Choroid plexus epithelial cell (primary cell): ENCODE measurements around the gene NEURL2.

ENCODE experiments used
- DNase-seq: peaks from one replicate; pipeline ENCODE4 v3.0.0-alpha.2; 2010; ENCODE audit warnings: low read depth
- H3K4me3 ChIP-seq: 2 replicates; pipeline ENCODE4 v1.5.1; 2011; ENCODE audit warnings: low read depth, mild to moderate bottlenecking, control low read depth, low read length, moderate library complexity
- TF ChIP-seq, protein P1 (sequence below): conservative IDR thresholded peaks from 2 replicates; pipeline ENCODE4 v1.5.1; 2011; ENCODE audit warnings: low read depth, mild to moderate bottlenecking, control low read depth, inconsistent platforms, low read length, moderate library complexity

The NEURL2 gene, protein sequence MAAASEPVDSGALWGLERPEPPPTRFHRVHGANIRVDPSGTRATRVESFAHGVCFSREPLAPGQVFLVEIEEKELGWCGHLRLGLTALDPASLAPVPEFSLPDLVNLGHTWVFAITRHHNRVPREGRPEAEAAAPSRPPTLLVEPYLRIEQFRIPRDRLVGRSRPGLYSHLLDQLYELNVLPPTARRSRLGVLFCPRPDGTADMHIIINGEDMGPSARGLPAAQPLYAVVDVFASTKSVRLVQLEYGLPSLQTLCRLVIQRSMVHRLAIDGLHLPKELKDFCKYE

DNA sequence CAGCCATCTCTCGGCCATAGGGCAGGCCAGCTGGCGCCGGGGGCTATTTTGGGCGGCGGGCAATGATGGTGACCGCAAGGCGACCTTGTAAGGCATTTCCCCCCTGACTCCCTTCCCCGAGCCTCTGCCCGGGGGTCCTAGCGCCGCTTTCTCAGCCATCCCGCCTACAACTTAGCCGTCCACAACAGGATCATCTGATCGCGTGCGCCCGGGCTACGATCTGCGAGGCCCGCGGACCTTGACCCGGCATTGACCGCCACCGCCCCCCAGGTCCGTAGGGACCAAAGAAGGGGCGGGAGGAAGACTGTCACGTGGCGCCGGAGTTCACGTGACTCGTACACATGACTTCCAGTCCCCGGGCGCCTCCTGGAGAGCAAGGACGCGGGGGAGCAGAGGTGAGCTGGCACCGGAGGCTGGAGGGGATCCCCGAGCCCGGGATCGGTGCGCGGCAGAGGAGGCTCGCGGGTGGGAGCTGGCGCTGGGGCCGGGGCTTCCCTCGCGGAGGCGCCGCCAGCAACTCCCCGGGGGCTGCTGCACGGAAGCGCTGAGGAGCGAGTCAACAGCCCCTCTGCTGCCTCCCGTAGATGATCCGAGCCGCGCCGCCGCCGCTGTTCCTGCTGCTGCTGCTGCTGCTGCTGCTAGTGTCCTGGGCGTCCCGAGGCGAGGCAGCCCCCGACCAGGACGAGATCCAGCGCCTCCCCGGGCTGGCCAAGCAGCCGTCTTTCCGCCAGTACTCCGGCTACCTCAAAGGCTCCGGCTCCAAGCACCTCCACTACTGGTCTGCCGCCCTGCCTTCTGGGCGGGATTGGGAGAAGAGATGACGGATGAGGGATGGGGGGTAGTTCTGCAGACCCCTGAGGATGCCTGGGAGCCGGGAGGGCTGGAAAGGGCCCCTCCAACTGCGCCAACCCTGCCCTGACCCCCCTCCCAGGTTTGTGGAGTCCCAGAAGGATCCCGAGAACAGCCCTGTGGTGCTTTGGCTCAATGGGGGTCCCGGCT lies at the start of gene NEURL2, which contains the start of gene CTSA:
Gene NEURL2 (minus strand): TSS at position 224 of the 999 bp plus-strand sequence. CDS start 217 bp downstream, at position 7.
Gene CTSA (plus strand): TSS at position 351 of the 999 bp plus-strand sequence. CDS start 234 bp downstream, at position 585.
- peak; percentile 94 for DNase-seq
- TF ChIP-seq, protein P1, sequence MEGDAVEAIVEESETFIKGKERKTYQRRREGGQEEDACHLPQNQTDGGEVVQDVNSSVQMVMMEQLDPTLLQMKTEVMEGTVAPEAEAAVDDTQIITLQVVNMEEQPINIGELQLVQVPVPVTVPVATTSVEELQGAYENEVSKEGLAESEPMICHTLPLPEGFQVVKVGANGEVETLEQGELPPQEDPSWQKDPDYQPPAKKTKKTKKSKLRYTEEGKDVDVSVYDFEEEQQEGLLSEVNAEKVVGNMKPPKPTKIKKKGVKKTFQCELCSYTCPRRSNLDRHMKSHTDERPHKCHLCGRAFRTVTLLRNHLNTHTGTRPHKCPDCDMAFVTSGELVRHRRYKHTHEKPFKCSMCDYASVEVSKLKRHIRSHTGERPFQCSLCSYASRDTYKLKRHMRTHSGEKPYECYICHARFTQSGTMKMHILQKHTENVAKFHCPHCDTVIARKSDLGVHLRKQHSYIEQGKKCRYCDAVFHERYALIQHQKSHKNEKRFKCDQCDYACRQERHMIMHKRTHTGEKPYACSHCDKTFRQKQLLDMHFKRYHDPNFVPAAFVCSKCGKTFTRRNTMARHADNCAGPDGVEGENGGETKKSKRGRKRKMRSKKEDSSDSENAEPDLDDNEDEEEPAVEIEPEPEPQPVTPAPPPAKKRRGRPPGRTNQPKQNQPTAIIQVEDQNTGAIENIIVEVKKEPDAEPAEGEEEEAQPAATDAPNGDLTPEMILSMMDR = no peak
- peak within 1 kb of the TSS; percentile 78 for H3K4me3 ChIP-seq

DNA sequence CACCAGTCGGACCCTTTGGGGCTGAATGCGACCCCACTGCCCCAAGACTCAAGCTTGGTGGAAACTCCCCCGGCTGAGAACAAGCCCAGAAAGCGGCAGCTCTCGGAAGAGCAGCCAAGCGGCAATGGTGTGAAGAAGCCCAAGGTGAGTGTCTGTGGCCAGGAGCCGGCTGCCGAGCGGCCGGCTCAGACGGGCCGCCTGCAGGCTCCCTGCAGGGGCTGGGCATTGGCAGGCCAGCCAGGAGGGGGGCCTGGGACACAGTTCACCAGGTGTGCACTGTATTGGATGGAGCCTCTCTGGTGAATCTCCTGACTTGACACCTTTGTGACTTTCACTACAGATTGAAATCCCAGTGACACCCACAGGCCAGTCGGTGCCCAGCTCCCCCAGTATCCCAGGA lies 49.5 kb upstream of the NEURL2 start:
- TF ChIP-seq, protein P1 = no peak
- DNase-seq = no peak
- H3K4me3 ChIP-seq = no peak overlapping the region

DNA sequence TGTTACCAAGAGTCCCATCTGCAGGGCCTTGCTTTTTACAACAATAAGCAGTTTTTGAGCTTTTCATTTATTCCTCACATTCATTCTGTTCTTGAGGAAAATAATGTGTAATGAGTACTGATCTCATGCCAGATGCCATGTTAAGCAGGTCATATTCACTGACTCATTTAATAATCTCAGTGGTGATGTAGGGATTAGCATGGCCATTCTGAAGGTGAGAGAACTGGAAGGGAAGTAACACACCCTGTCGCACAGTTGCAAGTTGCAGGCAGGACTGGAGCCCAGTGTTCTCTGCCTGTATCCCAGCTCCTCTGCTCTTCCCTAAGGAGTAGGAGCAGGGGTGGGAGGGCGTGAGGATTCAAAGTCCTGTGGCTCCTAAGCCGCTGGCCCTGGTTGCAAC lies 49.0 kb upstream of the NEURL2 start:
- no peak overlapping the region for H3K4me3 ChIP-seq
- TF ChIP-seq, protein P1 = no peak
- no peak for DNase-seq

DNA sequence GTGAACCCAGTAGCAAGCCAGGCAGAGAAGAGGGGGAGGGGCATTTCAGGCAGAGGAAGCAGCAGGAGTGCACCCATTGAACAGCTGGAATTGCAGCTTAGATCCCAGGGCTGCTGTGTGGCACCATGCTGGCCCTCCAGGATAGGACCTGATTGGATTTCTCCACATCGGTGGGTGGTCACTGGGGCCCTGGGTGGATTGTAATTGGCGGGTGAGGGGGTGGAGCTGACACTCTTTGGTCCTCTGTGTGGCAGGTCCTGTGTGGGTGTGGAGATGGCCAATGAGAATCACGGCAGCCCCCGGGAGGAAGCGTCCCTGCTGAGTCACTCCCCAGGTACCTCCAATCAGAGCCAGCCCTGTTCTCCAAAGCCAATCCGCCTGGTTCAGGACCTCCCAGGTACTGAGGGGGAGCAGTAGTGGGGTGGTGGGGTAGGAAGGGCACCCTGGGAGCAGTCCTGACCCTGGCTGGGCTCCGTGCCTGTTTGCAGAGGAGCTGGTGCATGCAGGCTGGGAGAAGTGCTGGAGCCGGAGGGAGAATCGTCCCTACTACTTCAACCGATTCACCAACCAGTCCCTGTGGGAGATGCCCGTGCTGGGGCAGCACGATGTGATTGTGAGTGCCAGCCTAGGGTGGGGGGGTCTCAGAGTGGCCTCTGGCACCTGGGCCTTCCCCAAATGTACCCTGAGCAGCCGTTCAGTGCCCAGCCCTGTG lies 47.9 kb upstream of the NEURL2 start:
- no peak for DNase-seq
- TF ChIP-seq, protein P1 = no peak
- H3K4me3 ChIP-seq = no peak overlapping the region

DNA sequence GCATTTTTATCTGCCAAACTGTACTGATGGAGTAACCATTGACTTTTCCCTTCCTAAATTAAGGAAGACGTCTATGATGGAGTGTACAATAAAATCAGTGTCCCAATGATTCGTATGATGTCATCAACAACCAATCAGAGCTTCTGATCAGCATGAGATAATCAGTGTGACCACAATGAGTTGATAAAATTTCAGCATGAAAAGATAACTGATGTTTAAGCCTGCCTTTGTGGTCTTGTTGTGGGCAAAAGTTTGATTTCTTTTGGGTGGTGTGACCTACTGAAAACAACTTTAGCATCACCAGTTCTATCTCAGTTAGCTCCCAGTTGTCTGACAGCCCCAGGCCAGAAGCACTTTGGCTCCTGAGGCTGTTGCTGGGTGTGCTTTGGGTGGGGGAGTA lies 46.8 kb upstream of the NEURL2 start:
- TF ChIP-seq, protein P1 = no peak
- no peak for DNase-seq
- no peak overlapping the region for H3K4me3 ChIP-seq

DNA sequence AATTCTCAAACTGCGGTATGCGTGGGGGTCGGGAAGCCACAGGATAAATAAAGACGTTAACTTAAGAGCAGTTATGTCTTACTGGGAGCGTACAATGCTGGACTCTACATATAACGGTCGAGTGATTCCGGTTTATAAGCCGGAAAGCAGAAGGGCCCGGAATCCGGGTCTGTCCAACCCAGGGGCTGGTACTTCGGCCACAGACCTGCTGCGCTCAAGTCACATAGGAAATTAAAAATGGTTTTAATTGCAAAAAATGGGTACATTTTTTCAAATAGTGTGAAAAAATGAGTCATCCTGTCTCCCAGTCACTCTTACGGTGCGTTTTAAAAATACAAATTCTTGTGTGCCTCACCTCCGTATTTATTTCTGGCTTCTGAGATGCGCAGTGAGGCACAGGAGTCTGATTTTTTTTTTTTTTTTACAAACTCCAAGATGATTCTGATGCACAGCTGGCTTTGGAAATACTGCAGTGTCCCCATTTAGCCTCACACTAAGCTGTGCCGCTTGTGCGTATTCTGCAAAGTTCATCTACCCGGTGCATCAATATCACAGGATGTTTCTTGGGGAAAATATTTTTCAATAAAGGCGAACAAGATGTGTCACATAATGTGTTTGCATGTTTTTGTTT lies 44.5 kb upstream of the NEURL2 start:
- peak overlapping the region; percentile 69 for H3K4me3 ChIP-seq
- TF ChIP-seq, protein P1 = no peak
- peak; percentile 64 for DNase-seq
